HEK293 (cell line): ENCODE measurements around the gene PPP1R1A.

Experiments used
- CTCF ChIA-PET: fragments of 350-600 bp; formaldehyde crosslinking; extraction: SDS; loops from one replicate; lab custom pipeline; 2021; ENCODE audit warnings: antibody characterized with exemption; lab: Yijun Ruan, JAX
- POLR2A ChIA-PET: fragments of 300-600 bp; formaldehyde crosslinking; extraction: SDS; loops from one replicate; lab custom pipeline; 2020; ENCODE audit warnings: antibody characterized with exemption, inconsistent platforms; lab: Yijun Ruan, JAX
- H3K27ac ChIP-seq: fragments of 200-500 bp; sonication (Bioruptor generic); 2 replicates; pipeline ENCODE4 v1.5.1; 2014; ENCODE audit warnings: low read depth, low read length, control low read depth, inconsistent platforms; ENCODE audit errors: extremely low read depth
- H3K36me3 ChIP-seq, 2 experiments: fragments of 200-500 bp in 1 of 2; sonication (Bioruptor generic) in 1 of 2; 1 replicate in 1 of 2; 2 replicates in 1 of 2; pipeline ENCODE4 v1.5.1; 2014 to 2017; ENCODE audit warnings: inconsistent platforms in 2 of 2, low read length in 2 of 2; ENCODE audit not compliant: control insufficient read depth in 2 of 2, insufficient read depth in 1 of 2
- H3K4me1 ChIP-seq: fragments of 200-500 bp; sonication (Bioruptor generic); 2 replicates; pipeline ENCODE4 v1.5.1; 2014; ENCODE audit warnings: mild to moderate bottlenecking, low read length, inconsistent platforms; ENCODE audit not compliant: control insufficient read depth, insufficient read depth
- H3K4me3 ChIP-seq: 2 replicates; pipeline ENCODE4 v1.5.1; 2011; ENCODE audit warnings: low read depth, mild to moderate bottlenecking, control low read depth, low read length, moderate library complexity
- H3K9me3 ChIP-seq: fragments of 200-500 bp; sonication (Bioruptor generic); 2 replicates; pipeline ENCODE4 v1.5.1; 2014; ENCODE audit warnings: low read depth, low read length, inconsistent platforms; ENCODE audit not compliant: control insufficient read depth, insufficient read depth
- EGR2 ChIP-seq: fragments of 450-650 bp; formaldehyde crosslinking; IDR thresholded peaks from 2 replicates; pipeline ENCODE4 v1.5.1; 2016; ENCODE audit warnings: low read depth, missing biosample characterization, missing genetic modification characterization
- FEZF1 ChIP-seq: fragments of 450-650 bp; formaldehyde crosslinking; IDR thresholded peaks from 2 replicates; pipeline ENCODE4 v1.5.1; 2016; ENCODE audit warnings: missing biosample characterization, missing genetic modification characterization
- HOXC10 ChIP-seq: sonication (generic); formaldehyde crosslinking; IDR thresholded peaks from 2 replicates; pipeline ENCODE4 v1.8.1; 2023; ENCODE audit warnings: mild to moderate bottlenecking, missing genetic modification reagents
- SETDB1 ChIP-seq: IDR thresholded peaks from one replicate; pipeline ENCODE4 v1.6.1; 2017; ENCODE audit warnings: mild to moderate bottlenecking, low read length, moderate library complexity, mixed read lengths; ENCODE audit not compliant: insufficient read length
- SP3 ChIP-seq: fragments of 450-650 bp; formaldehyde crosslinking; IDR thresholded peaks from 2 replicates; pipeline ENCODE4 v1.5.1; 2016; ENCODE audit warnings: missing biosample characterization, missing genetic modification characterization
- YY1 ChIP-seq: fragments of 450-650 bp; formaldehyde crosslinking; IDR thresholded peaks from 2 replicates; pipeline ENCODE4 v1.5.1; 2018; ENCODE audit warnings: missing biosample characterization, missing genetic modification characterization
- ZIC2 ChIP-seq: fragments of 450-650 bp; formaldehyde crosslinking; IDR thresholded peaks from 2 replicates; pipeline ENCODE4 v1.5.1; 2016; ENCODE audit warnings: missing biosample characterization, missing genetic modification characterization
- ZNF157 ChIP-seq: fragments of 450-650 bp; formaldehyde crosslinking; IDR thresholded peaks from 2 replicates; pipeline ENCODE4 v1.5.1; 2016; ENCODE audit warnings: missing biosample characterization, missing genetic modification characterization
- ZNF19 ChIP-seq: fragments of 450-650 bp; formaldehyde crosslinking; IDR thresholded peaks from 2 replicates; pipeline ENCODE4; 2016; ENCODE audit warnings: missing biosample characterization, missing genetic modification characterization, low read depth
- ZNF211 ChIP-seq: fragments of 450-650 bp; formaldehyde crosslinking; IDR thresholded peaks from 2 replicates; pipeline ENCODE4 v1.5.1; 2016; ENCODE audit warnings: low read depth, missing biosample characterization, missing genetic modification characterization
- ZNF311 ChIP-seq: fragments of 450-650 bp; formaldehyde crosslinking; IDR thresholded peaks from 2 replicates; pipeline ENCODE4 v1.5.1; 2017; ENCODE audit warnings: missing biosample characterization, missing genetic modification characterization, borderline replicate concordance
- ZNF350 ChIP-seq: fragments of 450-650 bp; formaldehyde crosslinking; IDR thresholded peaks from 2 replicates; pipeline ENCODE4 v1.5.0; 2017; ENCODE audit warnings: missing biosample characterization, mild to moderate bottlenecking, missing genetic modification characterization
- ZNF366 ChIP-seq: fragments of 450-650 bp; formaldehyde crosslinking; conservative IDR thresholded peaks from 2 replicates; pipeline ENCODE4 v1.5.1; 2016; ENCODE audit warnings: missing biosample characterization, missing genetic modification characterization
- ZNF670 ChIP-seq: fragments of 450-650 bp; formaldehyde crosslinking; IDR thresholded peaks from 2 replicates; pipeline ENCODE4 v1.5.1; 2016; ENCODE audit warnings: missing biosample characterization, missing genetic modification characterization, low read depth
- ZXDB ChIP-seq: fragments of 450-650 bp; formaldehyde crosslinking; IDR thresholded peaks from 2 replicates; pipeline ENCODE4 v1.5.1; 2016; ENCODE audit warnings: missing biosample characterization, missing genetic modification characterization
- TF ChIP-seq, protein P1 (sequence below): fragments of 450-650 bp; formaldehyde crosslinking; IDR thresholded peaks from 2 replicates; pipeline ENCODE4 v1.5.1; 2016; ENCODE audit warnings: missing biosample characterization, missing genetic modification characterization
- TF ChIP-seq, protein P2 (sequence below): fragments of 450-650 bp; IDR thresholded peaks from 2 replicates; pipeline ENCODE4 v1.5.1; 2018; ENCODE audit warnings: missing biosample characterization, missing genetic modification characterization
- TF ChIP-seq, protein P3 (sequence below): fragments of 450-650 bp; formaldehyde crosslinking; IDR thresholded peaks from 2 replicates; pipeline ENCODE4 v1.5.1; 2016; ENCODE audit warnings: missing biosample characterization, missing genetic modification characterization
- TF ChIP-seq, protein P4 (sequence below): fragments of 450-650 bp; formaldehyde crosslinking; IDR thresholded peaks from 2 replicates; pipeline ENCODE4 v1.5.1; 2016; ENCODE audit warnings: missing biosample characterization, missing genetic modification characterization, low read depth
- TF ChIP-seq, protein P5 (sequence below): fragments of 450-650 bp; formaldehyde crosslinking; conservative IDR thresholded peaks from 2 replicates; pipeline ENCODE4 v1.5.1; 2016; ENCODE audit warnings: low read depth, missing biosample characterization, missing genetic modification characterization
- TF ChIP-seq, protein P6 (sequence below): fragments of 450-650 bp; formaldehyde crosslinking; IDR thresholded peaks from 2 replicates; pipeline ENCODE4 v1.5.1; 2016; ENCODE audit warnings: missing biosample characterization, missing genetic modification characterization

PPP1R1A gene

DNA sequence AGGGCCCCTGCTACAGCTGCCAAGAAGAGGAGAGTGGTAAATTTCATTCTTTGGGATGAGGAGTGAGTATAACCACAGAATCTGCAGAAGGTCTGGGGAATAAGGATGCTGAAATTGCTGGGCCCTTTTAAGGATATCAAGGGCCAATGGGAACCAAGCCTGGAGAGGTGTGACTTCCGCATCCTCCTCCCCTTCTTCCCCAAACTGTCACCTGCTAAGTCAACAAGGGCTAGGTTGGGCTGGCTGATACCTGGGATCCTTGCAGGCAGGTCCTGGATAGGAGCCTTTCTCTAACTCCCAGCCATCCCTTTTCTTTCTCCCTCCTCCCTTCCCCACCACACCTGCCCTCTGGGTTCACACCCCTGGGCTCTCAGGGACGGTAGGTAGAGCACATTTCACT lies 46.3 kb upstream of the PPP1R1A start, which contains the start of gene LACRT:
Gene LACRT, minus strand, starts transcription at position 101 of the 400 bp plus-strand sequence. Its CDS starts 54 bp downstream, at position 47.
- no peaks in the 10 kb centered on the region for H3K36me3 ChIP-seq
- ChIA-PET POLR2A (no interaction called here), CTCF (interaction anchor here (3.1 kb wide), 1 partner anchor 38 kb away, joined by 19 read pairs; no protein-coding TSS in a partner anchor)
- H3K27ac ChIP-seq: no peak within 1 kb of the TSS
- TF ChIP-seq ZNF211: no peak
- TF ChIP-seq ZNF350 (tag by site-specific recombination): no peak
- TF ChIP-seq SP3: no peak
- TF ChIP-seq ZNF670: no peak
- no peak for TF ChIP-seq ZXDB (tag by site-specific recombination)
- TF ChIP-seq, protein P1, sequence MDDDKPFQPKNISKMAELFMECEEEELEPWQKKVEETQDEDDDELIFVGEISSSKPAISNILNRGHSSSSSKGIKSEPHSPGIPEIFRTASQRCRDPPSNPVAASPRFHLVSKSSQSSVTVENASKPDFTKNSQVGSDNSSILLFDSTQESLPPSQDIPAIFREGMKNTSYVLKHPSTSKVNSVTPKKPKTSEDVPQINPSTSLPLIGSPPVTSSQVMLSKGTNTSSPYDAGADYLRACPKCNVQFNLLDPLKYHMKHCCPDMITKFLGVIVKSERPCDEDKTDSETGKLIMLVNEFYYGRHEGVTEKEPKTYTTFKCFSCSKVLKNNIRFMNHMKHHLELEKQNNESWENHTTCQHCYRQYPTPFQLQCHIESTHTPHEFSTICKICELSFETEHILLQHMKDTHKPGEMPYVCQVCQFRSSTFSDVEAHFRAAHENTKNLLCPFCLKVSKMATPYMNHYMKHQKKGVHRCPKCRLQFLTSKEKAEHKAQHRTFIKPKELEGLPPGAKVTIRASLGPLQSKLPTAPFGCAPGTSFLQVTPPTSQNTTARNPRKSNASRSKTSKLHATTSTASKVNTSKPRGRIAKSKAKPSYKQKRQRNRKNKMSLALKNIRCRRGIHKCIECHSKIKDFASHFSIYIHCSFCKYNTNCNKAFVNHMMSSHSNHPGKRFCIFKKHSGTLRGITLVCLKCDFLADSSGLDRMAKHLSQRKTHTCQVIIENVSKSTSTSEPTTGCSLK (tag by site-specific recombination): no peak
- no peak for TF ChIP-seq ZNF366 (tag by site-specific recombination)
- TF ChIP-seq, protein P2, sequence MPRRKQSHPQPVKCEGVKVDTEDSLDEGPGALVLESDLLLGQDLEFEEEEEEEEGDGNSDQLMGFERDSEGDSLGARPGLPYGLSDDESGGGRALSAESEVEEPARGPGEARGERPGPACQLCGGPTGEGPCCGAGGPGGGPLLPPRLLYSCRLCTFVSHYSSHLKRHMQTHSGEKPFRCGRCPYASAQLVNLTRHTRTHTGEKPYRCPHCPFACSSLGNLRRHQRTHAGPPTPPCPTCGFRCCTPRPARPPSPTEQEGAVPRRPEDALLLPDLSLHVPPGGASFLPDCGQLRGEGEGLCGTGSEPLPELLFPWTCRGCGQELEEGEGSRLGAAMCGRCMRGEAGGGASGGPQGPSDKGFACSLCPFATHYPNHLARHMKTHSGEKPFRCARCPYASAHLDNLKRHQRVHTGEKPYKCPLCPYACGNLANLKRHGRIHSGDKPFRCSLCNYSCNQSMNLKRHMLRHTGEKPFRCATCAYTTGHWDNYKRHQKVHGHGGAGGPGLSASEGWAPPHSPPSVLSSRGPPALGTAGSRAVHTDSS (tag by site-specific recombination): no peak
- TF ChIP-seq, protein P3, sequence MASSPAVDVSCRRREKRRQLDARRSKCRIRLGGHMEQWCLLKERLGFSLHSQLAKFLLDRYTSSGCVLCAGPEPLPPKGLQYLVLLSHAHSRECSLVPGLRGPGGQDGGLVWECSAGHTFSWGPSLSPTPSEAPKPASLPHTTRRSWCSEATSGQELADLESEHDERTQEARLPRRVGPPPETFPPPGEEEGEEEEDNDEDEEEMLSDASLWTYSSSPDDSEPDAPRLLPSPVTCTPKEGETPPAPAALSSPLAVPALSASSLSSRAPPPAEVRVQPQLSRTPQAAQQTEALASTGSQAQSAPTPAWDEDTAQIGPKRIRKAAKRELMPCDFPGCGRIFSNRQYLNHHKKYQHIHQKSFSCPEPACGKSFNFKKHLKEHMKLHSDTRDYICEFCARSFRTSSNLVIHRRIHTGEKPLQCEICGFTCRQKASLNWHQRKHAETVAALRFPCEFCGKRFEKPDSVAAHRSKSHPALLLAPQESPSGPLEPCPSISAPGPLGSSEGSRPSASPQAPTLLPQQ (tag by site-specific recombination): no peak
- no peak for TF ChIP-seq YY1 (tag by site-specific recombination)
- no peak for TF ChIP-seq ZNF157
- TF ChIP-seq ZNF19: no peak
- H3K9me3 ChIP-seq: no peaks in the 10 kb centered on the region
- H3K4me3 ChIP-seq: no peak within 1 kb of the TSS
- H3K4me1 ChIP-seq: no peaks in the 10 kb centered on the region

DNA sequence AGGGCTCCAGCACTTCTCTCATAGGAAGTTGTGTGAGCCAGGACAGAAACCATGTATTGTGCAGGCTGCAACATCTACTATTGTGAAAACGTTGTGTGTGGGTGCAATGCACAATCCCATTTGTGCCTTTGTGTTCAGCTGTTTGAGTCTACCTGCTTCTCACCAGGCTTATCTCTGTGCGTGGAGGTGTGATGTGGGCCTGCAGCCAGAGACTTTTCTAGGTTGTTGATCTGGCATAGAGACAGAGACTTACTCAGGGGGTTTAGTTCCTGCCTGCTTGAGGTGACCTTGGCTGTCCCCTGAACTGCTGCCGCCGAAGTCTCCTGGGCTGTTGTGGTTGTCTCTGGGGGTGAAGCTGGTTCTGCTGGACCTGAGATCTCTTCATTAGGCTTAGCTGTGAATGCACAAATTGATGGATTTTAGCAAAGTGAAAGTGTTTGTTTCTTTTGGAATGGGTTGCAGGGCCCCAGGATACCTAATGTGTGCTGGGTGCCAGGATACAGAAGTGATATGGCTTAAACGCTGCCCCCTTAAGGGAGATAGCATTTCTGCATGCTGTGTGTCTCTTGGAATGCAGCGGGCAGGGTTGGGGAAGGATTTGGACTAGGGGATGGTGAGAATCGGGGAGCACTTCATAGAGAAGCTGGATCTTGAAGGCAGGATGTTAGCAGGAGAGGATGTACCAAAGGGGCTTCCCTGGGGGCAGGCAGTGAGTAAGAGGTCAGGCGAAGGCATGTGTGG lies 43.7 kb upstream of the PPP1R1A start:
- Histone ChIP-seq H3K4me1 (no peaks in the 10 kb centered on the region), H3K9me3 (no peaks in the 10 kb centered on the region; the same call in 1 of the 2 replicates), H3K4me3 (no peak overlapping the region), H3K27ac (no peak overlapping the region), H3K36me3 (no peaks in the 10 kb centered on the region)
- POLR2A ChIA-PET: interaction anchor here (0.5 kb wide), 1 partner anchor 86 kb away, joined by 5 read pairs; no protein-coding TSS in a partner anchor
- CTCF ChIA-PET: interaction anchor here (0.7 to 3.1 kb wide), 13 partner anchors 9 to 76 kb away, joined by 3 to 19 read pairs (median 4); no protein-coding TSS in a partner anchor
- TF ChIP-seq EGR2 (tag by site-specific recombination): 0 out of 2 replicates have a peak, but pooled peaks have one; percentile 13
- TF ChIP-seq, protein P4, sequence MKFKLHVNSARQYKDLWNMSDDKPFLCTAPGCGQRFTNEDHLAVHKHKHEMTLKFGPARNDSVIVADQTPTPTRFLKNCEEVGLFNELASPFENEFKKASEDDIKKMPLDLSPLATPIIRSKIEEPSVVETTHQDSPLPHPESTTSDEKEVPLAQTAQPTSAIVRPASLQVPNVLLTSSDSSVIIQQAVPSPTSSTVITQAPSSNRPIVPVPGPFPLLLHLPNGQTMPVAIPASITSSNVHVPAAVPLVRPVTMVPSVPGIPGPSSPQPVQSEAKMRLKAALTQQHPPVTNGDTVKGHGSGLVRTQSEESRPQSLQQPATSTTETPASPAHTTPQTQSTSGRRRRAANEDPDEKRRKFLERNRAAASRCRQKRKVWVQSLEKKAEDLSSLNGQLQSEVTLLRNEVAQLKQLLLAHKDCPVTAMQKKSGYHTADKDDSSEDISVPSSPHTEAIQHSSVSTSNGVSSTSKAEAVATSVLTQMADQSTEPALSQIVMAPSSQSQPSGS (tag by site-specific recombination): no peak
- no peak for TF ChIP-seq ZNF311
- TF ChIP-seq, protein P5, sequence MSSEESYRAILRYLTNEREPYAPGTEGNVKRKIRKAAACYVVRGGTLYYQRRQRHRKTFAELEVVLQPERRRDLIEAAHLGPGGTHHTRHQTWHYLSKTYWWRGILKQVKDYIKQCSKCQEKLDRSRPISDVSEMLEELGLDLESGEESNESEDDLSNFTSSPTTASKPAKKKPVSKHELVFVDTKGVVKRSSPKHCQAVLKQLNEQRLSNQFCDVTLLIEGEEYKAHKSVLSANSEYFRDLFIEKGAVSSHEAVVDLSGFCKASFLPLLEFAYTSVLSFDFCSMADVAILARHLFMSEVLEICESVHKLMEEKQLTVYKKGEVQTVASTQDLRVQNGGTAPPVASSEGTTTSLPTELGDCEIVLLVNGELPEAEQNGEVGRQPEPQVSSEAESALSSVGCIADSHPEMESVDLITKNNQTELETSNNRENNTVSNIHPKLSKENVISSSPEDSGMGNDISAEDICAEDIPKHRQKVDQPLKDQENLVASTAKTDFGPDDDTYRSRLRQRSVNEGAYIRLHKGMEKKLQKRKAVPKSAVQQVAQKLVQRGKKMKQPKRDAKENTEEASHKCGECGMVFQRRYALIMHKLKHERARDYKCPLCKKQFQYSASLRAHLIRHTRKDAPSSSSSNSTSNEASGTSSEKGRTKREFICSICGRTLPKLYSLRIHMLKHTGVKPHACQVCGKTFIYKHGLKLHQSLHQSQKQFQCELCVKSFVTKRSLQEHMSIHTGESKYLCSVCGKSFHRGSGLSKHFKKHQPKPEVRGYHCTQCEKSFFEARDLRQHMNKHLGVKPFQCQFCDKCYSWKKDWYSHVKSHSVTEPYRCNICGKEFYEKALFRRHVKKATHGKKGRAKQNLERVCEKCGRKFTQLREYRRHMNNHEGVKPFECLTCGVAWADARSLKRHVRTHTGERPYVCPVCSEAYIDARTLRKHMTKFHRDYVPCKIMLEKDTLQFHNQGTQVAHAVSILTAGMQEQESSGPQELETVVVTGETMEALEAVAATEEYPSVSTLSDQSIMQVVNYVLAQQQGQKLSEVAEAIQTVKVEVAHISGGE (tag by site-specific recombination): no peak
- TF ChIP-seq, protein P6, sequence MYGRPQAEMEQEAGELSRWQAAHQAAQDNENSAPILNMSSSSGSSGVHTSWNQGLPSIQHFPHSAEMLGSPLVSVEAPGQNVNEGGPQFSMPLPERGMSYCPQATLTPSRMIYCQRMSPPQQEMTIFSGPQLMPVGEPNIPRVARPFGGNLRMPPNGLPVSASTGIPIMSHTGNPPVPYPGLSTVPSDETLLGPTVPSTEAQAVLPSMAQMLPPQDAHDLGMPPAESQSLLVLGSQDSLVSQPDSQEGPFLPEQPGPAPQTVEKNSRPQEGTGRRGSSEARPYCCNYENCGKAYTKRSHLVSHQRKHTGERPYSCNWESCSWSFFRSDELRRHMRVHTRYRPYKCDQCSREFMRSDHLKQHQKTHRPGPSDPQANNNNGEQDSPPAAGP (tag by site-specific recombination): no peak
- no peak for TF ChIP-seq SETDB1
- TF ChIP-seq ZIC2 (tag by site-specific recombination): no peak
- no peak for TF ChIP-seq HOXC10
- TF ChIP-seq FEZF1: no peak
